GM21390 (cell line): ENCODE measurements around the gene DMXL1.

Experiments used
- ATAC-seq: cut with Tn5 transposase; IDR thresholded peaks from one replicate; pipeline ENCODE4 v1.9.1; 2021; ENCODE audit not compliant: unreplicated experiment

DMXL1 gene

DNA sequence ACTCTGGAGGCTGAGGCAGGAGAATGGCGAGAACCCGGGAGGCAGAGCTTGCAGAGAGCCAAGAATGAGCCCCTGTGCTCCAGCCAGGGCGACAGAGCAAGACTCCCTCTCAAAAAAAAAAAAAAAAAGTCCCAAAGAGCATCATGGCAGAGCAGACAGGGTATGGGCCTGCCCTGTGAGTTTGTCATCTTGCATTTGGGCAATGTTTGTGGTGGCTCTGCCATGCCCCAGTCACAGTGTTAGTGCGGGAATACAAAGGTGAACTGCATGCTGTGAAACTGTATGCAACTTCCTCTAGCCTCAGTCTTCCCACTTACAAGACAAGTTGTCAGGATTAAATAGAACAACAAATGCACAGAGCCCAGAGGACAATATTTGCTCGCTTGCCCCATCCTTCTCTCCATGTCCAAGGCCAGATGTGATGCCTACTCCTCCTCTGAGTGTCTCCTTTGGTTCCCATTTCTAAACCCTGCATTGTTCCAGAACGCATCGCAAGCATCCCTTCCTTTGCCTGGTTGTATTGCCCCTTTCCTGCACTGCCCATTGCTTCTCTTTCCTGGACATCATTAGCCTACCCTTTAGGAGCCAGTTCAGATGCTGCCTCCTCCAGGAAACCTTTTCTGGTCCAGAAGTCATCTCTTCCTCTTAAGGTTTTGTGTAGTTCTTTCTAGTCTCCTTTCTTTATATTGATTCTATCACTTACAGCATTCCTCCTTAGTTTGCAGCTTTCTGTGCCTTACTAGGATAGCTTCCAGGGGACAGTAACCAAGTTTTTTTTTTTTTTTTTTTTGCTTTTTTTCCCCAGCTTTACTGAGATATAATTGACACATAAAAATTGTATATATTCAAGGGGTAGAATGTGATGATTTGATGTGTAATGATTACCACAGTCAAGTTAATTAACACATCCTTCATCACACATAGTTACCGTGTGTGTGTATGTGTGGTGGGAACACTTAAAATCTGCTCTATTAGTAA lies 215.9 kb downstream of the DMXL1 start:
- no peak for ATAC-seq

DNA sequence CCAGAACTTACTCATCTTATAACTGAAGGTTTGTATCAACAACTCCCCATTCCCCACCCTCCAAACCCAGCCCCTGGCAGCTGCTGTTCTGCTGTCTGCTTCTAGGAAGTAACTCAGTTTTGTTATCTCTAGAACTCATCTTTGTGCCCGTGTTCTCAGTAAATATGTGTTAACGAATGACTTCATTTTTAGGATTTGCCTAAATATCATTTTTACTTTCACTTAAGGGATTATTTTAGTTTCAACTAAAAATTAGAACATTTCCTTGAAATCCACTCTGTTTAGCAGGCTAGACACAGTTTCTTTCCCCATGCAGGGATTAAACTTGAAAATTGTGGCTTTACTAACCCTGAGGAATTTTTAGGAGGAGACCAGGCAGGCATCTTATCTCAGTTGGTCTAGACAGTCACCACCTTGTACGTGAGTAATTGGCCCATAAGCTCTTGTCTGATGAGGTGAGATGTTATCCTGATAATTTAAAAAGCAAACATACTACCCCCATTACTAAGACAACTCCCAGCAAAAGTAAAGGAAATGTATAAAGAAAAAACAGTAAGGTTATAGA lies 216.7 kb downstream of the DMXL1 start:
- ATAC-seq, result peak; percentile 35

DNA sequence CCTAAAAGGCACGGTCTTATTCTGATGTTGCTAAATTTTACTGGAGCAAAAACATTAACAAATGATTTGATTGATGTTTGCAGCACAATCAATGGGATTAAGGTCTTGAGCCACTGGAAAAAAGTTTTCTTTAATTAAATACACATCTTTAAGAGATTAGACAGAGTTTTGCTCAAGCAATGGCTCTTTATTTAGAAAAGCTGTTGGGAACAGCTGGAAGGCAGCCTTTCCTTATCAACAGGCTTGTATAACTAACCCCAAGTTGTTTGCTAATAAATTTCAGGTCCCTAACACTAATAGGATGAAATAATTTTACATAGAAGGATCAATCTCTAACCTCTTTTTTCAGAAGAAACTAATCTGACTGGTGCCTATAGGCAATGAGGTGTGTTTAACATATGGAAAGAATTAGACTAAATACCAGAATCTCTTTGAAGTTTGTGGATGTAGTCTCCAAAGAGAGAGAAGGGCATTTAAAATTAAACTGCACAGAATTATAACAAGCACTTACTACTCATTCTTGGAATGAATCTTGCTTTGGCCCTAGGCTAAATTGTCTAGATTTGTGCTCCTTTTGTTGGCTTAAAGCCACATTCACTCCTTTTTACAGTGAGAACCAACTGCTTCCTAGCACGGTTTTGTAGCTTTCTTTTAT lies 217.6 kb downstream of the DMXL1 start:
- ATAC-seq, result no peak

GRCh38 chr5:119289438-119290044 lies 218.7 kb downstream of the DMXL1 start:
- no peak for ATAC-seq

DNA sequence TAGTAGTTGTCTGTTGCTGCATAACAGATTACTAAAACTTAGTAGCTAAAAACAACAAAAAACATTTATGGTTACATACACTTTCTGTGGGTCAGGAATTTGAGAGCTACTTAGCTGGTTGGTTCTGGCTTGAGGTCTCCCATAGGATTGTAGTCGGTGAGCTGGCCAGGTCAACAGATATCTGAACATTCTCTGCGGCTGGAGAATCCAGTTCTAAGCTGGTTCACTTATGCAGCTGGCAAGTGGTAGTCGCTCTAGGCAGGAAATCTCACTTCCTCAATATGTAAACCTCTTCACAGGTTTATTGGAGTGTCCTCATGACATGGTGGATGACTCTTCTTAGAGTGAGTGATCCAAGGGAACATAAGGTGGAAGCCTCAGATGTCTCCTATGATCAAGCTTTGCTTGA lies 219.3 kb downstream of the DMXL1 start:
- peak; percentile 86 for ATAC-seq

DNA sequence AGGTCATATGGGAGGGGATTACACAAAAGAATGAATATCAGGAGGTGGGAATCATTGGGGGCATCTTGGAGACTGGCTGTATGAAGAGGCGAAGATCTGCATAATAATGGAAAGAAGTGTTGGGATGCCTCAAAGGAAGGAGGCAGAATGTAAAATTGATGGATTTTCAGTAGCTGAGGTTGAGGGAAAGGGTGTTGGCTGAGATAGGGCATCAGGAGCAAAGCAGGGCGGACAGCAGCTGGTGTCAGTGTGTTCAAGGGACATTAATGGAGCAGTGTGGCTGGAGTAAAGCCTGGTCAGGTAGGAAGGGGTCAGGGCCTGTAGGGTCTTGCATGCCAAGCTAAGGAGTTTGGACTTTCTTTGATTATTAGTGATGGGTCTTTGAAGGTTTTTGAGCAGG lies 219.7 kb downstream of the DMXL1 start:
- no peak for ATAC-seq

DNA sequence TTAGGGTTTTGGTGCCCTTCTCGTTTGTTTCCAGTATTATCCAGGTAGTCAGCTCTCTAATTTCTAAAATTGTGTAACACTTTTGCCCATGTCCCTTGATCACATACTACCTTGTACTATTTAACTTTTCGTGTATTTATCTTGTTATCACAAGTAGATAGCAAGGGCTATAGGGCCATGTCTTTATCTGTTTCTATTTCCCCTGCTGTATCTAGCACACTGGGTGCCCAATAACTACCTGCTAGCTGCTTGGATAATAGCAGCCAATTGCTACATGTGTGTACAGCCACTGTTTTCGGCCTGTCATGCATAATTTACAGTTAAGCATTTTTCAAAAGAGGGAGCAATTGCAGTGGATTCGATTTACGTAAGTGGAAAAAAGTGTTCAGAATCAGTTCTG lies 220.2 kb downstream of the DMXL1 start:
- no peak for ATAC-seq

GRCh38 chr5:119291877-119292276 lies 221.0 kb downstream of the DMXL1 start:
- no peak for ATAC-seq

DNA sequence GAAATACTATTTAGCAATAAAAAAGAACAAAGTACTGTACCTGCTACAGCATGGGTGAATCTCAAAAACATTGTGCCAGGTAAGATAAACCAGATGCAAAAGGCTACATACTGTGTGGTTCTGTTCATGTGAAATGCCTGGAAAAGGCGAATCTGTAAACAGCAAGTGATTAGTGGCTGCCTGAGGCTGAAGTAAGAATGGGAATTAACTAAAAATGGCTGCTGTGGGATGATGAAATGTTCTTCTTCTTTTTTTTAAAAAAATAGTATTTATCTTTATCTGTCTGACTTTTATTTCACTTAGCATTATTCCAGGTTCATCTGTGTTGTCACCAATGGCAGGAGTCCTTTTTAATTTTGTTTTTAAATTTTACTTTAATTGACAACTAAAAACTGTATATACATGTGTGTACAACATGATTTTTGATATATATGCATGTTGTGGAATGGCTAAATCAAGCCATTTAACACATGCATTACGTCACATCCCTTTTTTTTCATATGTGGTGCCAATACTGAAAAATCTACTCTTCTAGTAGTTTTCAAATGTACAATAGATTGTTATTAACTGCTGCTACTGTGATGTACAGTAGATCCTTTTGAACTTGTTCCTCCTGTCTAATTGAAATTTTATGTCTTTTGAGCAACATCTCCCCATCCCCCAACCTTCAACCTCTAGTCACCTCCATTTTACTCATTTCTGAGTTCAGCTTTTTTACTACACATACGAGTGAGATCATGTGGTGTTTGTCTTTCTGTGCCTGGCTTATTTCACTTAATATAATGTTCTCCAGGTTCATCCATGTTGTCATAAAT lies 222.0 kb downstream of the DMXL1 start:
- ATAC-seq, result no peak

DNA sequence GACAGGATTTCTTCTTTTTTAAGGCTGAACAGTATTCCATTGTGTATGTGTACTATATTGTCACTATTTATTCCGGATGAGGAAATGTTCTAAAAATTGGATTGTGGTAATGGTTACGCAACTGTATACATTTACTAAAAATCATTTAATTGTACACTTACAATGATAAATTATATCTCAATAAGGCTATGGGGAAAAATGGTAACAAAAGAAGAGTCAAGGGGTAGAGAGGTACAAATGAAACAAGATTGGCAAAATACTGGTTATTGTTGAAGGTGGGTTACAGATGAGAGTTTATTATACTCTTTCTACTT lies 222.6 kb downstream of the DMXL1 start:
- no peak for ATAC-seq
